HL-60/S4 treated with retinoic acid at 250 ng/mL for 4 days and 3 days (cell line): Measurements from ENCODE around the gene DLGAP4.

Experiments
- in situ Hi-C: fragments of 300-500 bp; cut with MboI; formaldehyde crosslinking; loops from 2 replicates; pipeline ENCODE4 v1.7.0; 2022; ENCODE audit warnings: low sequenced_read_pairs

The DLGAP4 gene

DNA sequence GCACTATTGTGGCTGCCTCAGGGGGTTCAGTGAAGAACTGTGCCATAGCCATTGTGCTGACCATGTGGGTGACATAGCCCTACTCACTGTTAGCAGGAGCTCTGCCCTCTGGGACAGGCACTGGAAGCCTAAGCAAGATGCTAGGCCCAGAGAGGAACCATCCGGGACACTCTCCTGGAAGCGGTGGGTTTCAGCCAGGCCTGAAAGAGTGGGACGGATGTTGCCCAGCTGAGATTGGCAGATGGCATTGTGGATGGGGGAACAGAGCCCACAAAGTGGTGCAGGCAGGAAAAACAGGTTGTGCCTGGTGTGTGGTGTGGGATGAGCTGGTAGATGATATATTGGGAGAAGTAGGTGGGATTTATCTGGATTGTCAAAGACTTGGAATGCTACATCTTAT, 40.1 kb downstream of the DLGAP4 start:
- in situ Hi-C loops: no loop called here

DNA sequence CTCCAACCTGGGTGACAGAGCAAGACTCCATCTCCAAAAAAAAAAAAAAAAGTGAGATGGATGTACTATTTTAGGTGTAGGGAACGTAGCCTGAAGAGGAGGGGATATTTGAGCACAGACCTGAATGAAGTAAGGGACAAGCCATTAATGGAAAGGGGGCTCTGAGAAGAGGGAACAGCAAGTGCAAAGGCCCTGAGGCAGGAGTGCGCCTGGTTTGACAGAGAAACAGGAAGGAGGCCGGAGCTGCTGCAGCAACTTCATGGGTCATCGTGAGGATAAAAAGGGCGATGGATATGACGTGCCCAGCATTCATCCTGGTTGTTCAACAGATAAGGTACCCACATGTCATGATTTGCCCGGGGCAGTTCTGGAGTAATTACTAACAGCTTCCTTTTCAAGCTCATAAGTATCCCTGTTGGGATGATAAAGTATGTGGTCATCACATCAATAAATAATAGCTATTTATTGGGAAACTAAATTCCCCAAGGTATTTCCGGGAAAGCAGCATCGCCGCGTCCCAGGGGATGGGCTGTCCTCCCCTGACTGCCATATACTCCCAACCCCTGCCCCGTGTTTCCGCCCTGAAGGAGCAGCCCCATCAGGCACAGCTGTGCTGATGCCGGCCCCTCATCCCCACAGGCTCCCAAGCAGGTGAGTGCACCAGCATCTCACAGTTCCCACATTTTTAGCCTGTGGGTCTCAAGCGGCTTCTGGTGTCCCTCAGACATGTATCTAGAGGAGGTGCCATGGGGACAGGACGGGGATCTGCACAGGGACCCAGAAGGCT, 43.4 kb downstream of the DLGAP4 start:
- in situ Hi-C loops: no loop called here

DNA sequence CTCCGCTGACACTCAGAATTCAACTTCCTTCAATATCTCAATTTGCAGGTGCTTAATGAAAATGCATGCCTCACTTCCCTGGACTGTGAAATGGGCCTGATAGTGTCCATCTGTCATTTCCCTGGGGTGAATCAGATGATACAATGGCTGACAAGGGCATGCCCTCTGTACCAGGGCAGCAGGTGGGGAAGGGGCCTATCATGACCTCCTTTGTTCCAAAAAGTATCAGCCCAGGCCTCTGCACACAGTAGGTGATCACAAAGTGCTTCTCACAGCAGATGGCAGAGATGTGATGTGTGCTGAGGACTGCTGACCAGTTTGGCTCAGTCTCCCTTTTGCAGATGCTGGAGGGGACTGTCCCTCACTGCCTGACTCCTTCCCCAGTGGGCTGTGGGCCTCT, 44.3 kb downstream of the DLGAP4 start:
- in situ Hi-C loops: no loop called here

DNA sequence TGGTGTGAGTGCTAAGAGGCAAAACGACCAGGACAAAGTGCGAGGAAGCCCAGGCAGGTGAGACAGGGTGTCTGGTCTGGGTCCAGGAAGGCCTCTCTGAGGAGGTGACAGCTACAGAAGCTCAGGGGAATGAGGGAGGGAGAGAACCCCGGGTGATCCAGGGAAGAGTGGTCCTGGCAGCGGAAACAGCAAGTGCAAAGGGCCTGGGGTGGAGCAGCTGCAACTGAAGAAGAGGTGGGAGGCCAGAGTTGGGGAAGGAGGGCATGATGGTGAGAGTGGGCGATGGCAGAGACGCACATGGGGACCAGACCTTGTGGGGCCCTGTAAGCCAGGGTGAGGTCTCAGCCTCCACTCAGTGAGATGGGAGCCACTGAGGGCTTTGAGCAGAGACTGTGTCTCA, 45.8 kb downstream of the DLGAP4 start:
- in situ Hi-C loops: no loop called here

DNA sequence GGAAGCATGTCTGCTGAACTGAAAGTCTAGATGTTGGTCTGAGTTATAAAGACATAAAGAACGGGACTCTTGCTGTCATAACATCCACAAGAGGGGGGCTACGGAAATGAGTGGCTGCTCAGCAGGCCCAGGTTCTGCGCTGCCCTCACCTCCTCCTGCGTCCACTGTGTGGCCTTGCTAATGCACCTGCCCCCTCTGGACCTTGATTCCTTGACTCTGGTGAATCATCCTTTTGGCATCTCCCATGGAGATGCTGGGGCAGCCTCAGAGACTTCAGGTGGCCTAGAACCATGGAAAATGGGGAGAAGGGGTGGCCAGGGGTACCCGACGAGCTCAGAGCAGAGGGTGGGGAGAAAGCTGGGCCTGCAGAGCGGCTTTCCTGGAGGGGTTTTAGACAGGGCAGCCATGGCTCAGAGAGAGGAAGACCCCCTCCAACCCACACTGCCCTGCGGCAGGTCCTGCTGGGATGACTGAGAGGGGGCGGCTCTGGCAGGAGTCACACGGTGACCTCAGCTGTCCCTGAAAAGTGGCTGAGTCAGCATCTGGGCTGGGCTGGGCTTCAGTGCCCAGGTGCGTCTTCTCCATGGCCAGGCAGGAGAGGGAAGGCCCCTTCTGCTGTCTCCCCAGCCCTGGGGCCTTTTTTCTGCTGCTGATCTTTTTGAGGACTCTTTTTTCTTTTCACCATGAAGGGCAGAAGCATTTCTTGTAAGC, 46.9 kb downstream of the DLGAP4 start:
- in situ Hi-C loops: no loop called here

DNA sequence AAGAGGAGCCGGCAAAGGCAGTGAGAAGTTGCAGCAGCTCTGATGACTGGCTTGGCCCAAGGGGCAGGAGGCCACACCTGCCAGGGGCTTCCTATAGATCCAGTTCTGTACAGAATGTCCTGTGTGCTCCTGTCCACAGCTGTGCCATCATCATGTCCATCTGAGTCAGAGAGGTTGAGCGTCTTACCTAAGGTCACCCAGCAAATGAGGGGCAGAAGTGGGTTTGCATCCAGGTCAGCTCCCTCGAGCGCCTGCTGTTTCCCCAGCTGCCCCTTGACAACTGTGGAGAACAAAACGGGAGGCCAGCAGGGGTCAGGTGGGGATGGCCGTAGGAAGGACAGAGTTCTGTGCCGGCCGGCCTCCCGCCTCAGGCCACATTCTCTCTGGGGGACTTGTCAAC, 47.6 kb downstream of the DLGAP4 start:
- in situ Hi-C loops: no loop called here

DNA sequence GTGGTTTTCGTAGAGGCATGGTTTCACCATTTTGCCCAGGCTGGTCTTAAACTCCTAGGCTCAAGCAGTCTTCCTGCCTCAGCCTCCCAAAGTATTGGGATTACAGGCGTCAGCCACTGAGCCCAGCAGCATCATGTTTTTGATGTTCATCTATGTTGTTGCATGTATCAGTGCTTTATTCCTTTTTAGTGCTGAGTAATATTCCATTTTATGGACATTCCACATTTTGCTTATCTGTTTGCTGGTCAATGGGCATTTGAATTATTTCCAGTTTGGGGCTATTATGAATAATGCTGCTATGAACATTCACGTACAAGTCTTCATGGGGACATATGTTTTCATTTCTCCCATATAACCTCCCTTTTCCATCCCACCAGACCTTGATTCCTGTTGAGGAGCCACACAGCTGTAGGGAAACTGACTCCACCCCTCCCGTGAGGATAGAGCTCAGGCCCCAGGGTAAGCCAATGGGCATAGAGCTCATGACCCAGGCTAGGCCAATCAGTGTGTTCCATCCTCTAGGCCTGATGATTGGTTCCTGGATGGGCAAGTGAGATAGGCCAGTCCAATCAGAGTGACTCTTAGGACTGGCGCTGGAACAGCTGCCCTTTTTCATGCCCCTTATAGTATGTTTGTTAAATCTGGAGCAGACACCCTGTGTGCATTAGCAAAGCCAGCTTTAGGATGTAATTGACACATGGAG, 49.5 kb downstream of the DLGAP4 start:
- in situ Hi-C loops: no loop called here

DNA sequence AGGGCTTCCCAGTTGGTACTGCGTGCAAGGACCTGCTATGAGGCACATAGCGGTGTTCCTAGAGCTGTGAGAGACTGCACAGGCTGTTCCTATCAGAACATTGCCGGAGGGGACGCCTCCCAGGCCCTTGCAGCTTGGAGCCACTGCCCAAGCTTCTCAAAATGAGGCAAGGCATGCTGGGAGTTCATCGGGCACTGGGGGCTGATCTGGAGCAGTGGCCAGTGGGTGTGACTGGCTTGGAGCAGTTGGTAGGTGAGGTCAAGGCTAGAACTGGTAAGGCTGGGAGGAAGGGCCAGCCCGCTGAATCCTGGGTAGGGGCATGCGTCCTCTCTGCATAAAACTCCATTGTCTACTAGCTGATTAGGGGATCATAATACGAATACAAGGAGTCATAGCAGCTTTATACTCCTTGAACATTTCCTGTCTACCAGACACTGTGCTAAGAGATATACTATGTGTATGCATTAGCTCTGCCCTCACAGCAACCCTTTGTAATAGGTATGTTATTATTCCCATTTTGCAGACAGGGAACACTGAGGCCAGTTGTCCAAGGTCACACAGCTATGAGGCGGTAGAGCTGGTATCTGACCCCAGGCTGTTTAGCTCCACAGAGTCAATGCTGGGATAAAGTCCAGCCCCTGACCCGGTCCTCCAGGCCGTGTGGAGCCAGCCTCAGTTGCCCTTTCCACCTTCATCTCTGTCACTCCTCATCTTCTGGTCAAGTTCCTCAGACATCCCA, 53.7 kb downstream of the DLGAP4 start:
- in situ Hi-C loops: no loop called here

DNA sequence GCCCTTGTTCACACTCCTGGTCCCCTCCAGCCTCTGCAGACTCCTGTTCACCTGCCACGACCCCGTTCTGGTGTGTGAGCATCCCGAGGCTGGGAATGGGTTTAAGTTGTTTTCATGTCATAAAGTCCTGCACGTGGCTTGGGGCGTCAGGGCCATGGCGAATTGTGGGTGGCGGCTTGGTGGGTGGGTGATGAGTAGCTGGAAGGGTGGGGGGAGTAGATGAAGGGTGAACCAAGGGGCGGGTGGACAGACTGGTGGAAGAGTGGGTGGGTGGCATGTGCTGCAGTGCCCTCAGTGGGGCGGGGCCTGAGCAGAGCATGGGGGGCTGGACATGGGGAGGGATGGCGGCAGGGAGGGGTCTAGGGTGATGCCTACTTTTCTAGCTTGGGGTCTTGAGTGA, 54.3 kb downstream of the DLGAP4 start:
- in situ Hi-C loops: no loop called here

DNA sequence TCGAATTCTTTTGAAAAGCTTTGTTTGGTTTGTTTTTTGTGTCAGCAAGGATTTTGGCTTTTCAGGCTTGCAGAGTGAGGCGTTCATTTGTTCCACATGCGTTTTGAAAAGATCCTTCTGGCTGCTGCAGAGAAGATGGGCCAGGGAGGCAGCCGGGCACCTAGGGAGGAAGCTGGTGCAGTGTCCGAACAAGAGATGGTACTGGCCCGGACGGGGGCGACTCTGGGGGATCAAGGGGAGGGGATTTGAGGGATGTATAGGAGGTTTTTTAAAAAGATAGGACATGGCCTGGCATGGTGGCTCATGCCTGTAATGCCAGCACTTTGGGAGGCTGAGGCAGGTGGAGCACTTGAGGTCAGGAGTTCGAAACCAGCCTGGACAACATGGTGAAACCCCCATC, 55.3 kb downstream of the DLGAP4 start:
- in situ Hi-C loops: no loop called here

DNA sequence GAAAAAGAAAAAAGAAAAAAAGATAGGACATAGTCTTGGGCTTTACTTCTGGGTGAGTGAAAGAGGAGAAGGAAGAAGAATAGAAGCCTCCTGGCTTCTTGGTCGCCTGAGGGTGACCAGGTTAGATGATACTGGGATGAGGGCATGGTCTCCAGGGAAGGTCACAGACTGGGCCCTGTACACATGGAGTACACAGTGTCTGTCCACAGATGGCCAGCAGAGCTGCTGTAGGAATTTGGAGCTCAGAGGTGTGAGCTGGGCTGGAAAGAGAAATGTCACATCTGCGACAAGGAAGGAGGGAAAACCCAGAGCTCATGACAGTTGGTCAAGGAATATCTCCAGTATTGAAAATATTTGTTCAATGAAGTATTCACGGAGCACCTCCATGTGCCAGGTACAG, 56.1 kb downstream of the DLGAP4 start:
- in situ Hi-C loops: no loop called here

DNA sequence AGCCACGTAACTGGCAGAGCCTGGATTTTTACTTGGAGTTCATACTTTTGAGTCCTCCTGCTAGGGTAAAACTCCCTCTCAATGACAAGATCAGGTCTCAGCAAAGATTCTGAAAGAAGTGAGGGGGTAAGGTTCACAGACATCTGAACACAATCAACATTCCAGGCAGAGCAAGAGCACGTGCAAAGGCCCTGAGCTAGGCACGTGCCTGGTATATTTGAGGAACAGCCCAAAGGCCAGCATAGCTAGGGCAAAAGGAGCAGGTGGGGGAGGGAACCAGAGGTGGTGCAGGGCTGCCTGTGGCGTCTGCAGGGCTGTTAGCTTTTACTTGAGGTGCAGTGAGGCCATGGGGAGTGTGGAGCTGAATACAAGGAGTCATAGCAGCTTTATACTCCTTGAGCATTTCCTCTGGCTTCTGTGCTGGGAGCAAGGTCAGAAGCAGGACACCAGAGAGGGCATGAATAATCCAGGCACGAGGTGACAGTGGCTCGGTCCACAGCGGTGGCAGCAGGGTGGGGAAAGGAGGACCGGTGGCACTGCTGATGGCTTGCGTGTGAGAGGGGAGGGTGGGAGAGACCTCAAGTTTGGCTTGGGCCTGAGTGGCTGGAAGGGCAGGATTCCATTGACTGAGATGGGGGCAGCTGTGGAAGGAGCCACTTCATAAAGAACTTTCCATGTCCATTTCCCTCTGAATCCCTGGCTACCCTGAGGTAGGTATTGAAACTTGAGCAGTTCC, 57.0 kb downstream of the DLGAP4 start:
- in situ Hi-C loops: no loop called here

DNA sequence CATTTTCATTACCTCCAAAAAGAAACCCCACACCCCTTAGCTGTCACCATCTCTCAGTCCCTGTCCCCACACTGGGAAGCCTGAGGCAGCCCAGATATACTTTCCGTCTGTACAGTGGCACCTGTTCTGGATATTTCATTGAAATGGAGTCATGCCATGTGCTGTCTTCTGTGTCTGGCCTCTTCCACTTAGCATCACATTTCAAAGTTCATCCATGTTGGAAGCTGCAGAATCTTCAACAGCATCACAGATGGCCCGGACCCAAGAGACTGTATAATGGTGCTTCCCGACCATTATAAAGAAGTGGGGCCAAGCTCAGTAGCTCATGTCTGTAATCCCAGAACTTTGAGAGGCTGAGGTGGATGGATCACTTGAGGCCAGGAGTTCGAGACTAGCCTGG, 58.4 kb downstream of the DLGAP4 start:
- in situ Hi-C loops: no loop called here

DNA sequence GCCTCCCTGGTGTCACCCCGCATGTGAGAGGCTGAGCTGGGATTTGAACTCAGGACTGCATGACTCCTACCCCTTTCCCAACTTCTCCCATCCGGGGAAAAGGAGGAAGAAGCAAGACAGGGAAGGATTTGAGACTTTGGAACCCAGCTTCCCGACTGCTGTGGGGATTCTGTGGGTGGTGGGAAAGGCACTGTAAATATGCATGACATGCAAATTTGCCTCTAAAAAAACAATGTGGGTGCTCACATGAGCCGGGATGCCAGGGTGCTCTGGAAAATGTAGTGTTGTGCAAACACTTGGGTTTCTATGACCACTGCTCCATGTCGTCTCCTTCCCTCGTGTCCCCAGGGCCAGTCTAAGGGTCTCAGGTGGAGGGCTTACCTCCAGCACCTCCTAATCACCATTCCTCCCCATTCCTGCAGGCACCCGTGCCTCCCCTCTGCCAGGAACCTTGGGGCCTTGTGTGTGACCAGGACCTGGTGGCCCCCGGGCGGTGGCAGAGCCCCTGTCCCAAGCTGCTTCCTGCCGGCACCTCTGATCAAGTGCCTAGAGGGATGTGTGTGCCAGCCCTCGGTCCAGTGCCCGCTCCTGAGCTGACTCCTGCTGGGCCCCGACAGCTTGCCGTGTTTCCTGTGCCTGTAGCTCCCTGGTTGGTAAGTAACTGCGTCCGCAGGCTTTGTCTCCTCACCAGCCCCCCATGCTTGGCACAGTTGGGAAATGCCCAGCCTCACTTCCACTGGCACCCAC, 60.7 kb downstream of the DLGAP4 start:
- in situ Hi-C loops: no loop called here

DNA sequence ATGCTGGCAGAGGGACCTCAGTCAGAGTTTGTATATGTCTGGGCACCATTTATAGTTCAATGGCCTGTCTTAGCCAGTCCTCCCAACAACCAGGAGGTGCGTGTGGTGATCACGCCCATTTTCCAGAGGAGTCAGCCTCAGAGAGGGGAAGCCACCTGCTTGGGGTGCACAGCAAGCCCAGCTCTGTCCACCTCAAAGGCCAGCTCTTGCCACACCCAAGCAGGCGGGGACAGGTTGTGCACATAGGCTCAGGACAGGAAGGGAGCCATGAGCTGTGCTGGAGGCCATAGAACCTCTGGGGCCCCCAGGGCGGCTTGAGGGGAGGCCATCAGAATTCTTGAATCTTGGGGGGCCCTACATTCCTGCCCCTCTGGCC, 61.2 kb downstream of the DLGAP4 start:
- in situ Hi-C loops: no loop called here

DNA sequence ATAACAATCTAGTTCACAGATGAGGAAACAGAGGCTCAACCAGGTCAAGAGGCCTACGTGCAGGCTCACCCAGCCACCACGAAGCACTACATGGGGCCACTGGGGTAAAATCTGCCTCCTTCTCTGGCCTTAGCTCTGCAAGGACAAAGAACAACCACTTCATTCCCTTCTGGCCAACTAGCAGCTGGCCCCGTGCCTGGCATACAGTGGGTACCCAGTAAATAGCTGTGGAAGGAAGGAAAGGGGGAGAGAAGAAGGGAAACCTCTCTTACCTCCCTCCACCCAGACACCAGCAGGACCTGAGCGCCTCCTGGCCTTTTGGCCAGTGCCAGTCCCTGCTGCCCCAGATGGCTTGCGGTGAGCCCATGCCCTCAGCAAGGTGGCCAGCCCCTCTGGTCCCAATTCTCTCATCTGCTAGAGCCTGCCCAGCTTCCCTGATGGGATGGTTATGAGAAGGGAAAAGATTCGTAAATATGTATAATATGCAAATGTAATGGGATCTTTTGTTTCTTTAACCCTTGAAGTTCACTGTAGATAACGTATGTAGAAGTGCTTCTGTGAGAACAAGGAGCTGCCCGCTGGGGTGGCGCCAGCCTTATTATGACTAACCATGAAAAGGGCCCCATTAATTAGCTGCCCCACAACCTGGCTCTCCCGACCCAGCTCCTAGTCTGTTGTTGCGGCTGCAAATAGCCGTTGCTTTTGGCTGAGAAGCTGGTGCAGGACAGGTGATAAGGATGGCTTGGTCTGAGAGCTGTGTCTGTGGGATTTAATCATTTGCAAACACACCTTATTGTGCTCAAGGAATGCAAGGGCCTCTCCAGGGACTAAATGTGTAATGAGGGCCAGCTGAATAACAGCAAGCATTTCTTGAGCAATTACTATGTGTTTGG, 62.0 kb downstream of the DLGAP4 start:
- in situ Hi-C loops: no loop called here

DNA sequence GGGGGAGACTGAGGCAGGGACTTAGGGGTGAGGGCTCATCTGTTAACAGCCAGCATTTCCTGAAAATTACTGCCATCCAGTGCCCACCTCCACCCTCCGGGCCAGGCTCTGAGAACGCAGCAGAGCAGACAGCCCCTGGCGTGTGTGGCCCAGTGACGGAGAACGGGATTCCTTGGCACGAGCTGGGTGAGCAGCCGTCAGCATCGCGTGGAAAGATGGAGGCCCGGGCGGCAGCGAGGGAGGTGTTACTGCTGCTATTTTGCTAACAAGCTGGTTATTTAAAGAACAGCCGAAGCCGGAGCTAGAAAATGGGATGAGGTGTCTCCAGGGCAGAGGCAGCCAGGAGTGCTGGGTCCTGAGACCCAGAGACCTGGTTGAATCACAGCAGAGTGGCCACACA, 62.7 kb downstream of the DLGAP4 start:
- in situ Hi-C loops: no loop called here

DNA sequence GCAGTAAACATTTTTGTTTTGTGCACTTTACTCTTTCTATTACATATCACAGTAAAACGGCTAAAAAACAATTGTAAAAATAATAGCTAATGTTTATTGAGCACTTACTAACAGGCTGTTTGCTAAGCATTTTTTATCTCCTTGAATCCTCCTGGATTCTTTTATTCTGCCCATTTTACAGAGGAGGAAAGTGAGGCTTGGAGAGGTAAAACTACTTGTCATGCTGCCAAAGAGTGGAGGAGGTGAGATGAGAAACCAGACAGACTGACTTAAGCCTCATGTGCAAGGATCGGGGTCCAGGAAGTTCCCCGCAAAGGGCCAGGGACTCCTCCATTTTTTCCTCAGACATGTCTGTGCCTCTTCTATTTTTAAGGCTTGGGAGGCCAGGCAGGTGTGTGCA, 63.6 kb downstream of the DLGAP4 start:
- in situ Hi-C loops: no loop called here
